Hematopoietic multipotent progenitor cell treated with erythropoietin and hydrocortisone succinate and interleukin-3 and kit ligand, for 6 days (in vitro differentiated cells): Measurements from ENCODE around the gene CRYBG2.

Experiments
- DNase-seq: peaks from one replicate; pipeline ENCODE4 v3.0.0-alpha.2; 2015

The CRYBG2 gene

GRCh38 chr1:26318338-26319064, 35.4 kb downstream of the CRYBG2 start:
- DNase-seq: peak; percentile 57

DNA sequence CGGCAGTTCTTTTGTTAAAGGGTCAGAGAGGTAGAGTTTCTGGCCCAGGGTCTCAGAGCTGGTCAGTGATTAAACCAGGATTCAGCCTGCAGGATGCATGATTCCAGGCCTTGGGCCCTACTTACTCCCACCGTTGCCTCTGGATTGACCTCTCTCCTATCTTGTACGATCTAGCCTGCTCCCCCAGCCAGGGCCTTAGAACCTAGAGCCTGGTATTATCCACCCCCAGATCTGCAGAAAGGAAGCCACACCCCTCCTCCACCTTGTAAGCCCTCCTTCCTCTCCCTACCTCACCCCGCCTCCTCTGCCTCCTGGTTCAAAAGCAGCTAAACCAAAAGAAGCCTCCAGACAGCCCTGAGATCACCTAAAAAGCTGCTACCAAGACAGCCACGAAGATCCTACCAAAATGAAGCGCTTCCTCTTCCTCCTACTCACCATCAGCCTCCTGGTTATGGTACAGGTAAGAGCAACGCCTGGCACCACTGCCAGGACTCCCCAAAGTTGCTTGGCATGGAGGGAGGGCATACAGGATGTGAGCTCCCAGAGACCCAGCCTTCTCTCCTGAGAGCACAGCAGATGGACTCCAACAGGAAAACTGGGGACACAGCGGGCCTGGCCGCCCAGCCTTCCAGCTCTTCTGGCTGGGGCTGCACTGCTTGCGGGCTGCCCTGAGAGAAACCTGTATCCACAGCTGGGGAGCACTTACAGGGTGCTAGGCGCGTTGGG, 36.2 kb downstream of the CRYBG2 start, which contains the start of gene CD52:
Gene CD52 (plus strand): TSS at position 347 of the 726 bp plus-strand sequence. CDS start 60 bp downstream, at position 407.
- DNase-seq: peak; percentile 78

DNA sequence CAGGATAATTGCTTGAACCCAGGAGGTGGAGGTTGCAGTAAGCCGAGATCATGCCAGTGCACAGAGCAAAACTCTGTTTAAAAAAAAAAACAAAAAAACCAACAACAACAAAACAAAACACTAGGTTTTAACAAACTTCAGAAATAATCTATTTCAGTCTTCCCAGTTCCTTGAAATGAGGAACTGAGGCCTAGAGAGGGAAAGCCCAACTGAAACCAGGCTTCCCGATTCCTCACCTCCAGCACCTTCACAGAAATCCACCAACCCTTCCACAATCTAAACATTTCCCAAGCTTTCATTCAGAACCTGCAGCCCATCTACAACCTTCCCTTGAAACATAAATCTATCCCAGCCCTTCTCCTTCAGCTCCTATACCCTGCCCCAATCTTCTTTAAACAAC, 36.8 kb downstream of the CRYBG2 start:
- no peak for DNase-seq

DNA sequence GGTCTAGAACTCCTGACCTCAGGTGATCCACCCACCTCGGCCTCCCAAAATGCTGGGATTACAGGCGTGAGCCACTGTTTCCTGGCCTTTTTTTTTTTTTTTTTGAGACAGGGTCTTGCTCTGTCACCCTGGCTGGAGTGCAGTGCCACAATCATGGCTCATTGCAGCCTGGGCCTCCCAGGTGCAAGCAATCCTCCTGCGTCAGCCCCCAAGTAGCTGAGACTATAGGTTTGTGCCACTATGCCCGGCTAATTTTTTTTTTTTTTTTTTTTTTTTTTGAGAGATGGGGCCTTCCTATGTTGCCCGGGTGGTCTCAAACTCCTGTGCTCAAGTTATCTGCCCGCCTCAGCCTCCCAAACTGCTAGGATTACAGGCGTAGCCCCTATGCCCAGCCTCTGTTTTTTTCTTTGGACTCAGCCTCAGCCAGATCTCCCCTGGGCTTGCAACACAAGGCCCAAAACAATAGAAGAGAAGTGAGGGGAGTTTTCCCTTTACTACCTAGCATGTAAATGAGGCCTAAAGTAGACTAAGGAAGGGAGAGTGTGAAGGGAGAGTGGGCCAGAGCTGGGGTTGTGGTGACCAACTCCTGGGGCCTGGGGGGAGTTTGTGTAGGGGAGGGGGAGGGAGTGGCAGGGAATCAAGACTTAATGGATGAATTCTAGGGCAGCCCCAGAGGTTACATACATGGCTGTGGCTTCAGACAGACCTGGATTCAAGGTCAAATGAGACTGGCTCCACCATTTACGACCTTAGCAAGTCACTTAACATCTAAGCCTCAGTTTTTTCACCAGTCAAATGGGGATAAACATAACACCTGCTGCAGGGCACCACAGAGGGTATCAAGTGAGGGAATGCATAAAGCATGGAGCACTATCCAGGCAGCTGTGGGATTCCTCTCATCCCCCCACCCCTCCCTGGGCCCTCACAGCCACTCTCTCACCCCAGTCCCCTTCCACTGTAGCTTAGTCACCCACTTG, 37.8 kb downstream of the CRYBG2 start:
- no peak for DNase-seq

- no peak for DNase-seq
Observed at GRCh38 chr1:26314501-26314900, 39.4 kb downstream of the CRYBG2 start.

- DNase-seq: peak; percentile 66
Observed at GRCh38 chr1:26307966-26308899, 45.7 kb downstream of the CRYBG2 start.

DNA sequence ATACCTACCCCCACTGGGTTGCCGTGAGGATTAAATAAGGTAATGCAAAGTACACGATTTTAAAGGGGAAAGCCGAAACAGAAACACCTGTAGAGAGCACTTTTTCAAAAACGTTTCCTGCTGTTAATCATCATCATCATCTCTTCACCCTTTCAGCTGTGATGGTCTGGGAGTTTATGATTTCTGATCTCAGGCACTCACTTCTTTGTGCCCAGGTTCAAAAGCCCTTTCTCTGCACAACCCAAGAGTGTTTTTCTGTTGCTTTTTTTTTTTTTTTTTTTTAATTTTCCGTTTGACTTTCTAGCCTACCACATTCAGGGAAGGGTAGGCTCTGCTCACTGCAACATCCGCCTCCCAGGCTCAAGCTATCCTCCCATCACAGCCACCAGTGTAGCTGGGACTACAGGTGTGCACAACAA, 46.6 kb downstream of the CRYBG2 start:
- DNase-seq: no peak

DNA sequence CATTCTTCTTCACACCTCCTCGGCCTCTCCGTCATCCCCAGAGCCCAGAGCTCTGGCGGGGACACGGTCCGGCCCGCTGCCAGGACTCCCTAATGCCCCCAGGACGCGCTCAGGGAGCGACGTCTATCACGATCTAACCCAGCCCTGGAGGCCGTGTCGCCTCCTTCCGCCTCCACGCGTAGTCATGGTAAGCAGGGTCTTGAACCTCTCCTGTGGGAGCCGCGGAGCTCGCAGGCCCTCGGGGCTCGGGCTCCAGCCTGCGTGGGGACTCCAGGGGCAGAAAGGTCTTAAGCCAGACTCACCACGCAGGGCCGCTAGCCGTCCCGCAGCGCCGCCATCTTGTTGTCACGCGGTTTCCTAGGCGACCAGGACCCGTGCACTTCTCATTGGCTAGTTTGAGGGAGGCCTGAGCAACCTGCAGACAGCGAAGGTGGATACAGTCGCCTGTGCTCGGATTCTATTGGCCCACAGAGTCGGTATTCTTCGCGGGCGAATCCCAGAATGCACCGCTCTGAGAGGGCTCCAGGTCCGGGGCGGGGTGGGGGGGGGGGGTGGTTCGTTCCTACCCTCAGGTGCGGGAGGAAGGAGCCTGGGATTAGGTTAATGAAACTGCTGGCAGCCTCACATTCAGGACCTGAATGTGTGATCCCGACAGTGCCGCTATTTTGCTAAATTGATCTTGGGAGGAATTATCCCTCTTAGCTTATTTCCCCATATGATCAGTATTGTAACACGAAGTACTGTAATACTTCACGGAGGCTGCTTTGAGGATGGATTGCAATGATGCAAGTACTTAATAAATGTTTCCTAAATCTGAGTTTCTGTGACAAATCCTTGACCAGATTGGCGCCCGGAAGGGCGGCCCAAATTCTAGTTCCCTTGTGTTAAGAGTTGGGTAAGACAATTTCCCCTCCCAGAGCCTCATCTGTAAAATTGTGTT, 47.4 kb downstream of the CRYBG2 start, which contains the start of gene UBXN11:
Gene UBXN11 (minus strand): TSS at position 347 of the 940 bp plus-strand sequence. CDS start 3,753 bp downstream, outside the sequence.
- DNase-seq: peak; percentile 99

DNA sequence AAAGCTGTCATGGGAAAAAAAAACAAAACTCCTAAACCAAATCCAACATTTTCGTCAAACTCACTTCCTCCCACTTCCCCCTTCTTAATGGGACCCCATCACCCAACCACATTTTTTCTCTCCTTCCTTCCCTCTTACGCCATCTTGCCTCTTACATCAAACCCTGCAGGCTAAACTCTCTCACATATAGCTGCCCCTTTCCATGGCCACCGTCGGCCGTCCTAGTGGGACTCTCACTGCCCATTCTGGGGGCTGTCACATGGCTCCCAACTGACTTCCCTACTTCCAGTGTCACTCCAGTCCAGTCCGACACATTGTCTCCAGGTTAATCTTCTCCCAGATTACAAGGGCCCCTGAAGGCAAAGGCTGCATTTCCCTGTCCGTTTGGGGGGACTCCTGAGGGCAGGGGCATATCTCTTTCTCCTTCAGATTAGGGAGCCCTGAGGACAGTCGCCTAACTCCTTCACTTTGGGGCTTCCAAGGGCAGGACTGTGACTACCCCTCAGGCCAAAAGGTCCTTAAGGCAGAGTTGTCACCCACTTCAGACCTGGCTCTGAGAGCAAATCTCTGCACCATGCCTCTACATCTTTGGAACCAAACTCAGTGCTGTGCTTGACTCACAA, 48.2 kb downstream of the CRYBG2 start:
- no peak for DNase-seq

DNA sequence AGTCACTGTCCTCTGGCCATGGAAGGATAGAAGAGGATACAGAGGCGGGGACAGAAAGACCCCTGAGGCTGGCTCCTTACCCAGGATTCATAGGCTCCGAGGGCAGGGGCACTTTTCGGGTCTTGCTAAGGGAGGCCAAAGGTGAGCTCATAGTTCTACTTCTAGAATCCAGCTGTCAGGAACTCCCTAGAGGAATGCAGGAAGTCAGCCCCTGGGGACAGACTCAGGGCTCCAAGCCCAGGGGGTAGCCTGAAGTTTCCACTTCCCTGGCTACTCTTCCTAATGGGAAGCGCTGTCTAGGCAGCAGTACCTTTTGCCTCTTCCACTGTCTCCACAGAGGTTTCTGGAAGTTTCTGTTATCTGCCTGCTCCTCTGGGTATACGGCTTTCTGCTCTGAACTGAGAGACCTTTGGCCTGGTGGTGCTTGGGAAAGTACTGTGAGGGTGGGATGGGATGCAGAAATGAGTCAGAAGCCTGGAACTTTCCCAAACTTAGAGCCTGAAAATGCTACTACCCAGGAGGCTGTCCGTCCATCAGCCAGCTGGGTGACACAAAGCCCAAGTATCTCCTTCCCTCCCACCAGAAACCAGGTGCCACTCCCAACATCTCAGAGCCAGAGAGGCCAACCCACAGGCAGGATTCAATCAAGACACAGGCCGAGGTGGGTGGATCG, 51.1 kb downstream of the CRYBG2 start:
- DNase-seq: no peak

DNA sequence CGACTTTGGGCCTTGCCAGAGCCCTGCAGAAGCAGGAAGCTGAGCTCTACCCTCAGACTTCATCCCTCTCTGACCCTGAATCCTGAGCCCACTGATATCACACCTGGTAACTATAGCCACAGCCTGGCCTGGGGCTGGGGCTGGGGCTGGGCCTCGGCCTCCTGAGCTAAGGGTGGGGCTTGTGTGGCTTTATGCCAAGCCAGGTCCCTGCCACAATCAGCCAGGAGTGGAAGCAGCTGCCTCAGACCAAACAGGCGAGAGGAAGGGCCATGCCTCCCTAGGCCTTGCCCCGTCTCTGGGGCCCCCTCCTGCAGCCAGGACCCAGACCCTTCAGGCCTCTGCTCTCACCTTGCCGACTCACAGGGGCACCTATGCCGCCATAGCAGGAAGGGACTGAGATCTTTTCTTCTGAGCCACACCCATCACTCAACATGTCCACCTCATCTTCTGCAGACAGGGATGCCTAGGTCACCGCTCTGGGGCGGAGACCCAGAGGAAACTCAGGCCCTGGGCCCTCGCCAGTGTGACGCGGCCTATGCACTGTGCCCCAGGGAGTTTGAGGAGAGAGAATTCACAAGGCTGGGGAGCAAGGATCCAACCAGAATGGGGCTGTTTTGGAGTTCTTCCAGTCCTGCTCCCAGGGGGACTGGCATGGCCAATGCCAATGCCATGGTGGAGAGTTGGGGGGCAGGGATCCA, 53.2 kb downstream of the CRYBG2 start:
- DNase-seq: no peak

DNA sequence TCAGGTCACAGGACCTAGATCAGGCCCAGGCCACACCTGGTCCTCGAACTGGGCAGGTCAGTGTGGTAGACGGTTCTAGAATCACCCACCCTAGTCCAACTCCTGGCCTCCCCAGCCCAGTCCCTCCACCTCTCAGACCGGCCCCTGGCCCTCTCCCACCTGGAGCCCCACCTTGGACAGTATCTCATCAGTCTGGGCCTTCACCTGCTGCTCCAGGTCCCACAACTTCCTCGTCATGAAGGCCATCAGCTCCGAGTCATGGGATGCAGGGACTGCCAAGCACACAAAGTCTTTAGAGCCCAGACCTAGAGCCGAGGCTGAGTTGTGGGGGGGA, 56.2 kb downstream of the CRYBG2 start:
- DNase-seq: no peak

GRCh38 chr1:26297057-26297790, 56.7 kb downstream of the CRYBG2 start:
- no peak for DNase-seq

DNA sequence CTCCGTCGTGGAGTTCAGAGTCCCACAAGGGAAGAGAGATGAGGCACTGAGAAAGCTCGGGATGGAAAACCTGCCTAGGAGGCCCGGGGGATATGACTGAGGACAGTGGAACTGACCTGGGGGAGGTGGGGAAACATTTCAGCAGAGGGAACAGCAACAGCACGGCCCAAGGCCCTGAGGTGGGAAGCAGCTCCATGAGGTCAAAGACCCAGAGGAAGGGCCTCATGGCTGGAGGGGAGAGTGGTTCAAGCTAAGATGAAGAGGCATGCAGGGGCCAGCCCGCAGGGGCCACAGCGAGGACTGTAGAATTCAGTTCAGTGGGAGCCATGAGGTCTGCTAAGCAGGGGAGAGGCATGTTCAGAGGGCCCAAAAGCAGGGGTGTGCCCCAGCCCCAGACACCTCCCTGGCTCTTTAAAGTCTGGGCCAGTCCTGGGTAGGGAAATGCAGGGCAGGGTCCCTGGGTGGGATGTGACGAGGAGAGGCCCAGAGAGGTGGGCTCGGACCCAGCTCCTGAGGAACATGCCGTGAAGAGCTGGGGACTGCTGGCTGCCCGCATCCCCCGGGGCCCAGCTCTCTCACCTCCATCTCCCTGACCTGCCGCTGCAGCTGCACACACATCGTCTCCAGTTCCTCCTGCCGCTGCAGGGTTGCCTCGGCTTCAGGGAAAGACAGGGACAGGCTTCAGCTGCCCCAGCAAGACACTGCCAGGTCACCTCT, 57.4 kb downstream of the CRYBG2 start:
- no peak for DNase-seq

DNA sequence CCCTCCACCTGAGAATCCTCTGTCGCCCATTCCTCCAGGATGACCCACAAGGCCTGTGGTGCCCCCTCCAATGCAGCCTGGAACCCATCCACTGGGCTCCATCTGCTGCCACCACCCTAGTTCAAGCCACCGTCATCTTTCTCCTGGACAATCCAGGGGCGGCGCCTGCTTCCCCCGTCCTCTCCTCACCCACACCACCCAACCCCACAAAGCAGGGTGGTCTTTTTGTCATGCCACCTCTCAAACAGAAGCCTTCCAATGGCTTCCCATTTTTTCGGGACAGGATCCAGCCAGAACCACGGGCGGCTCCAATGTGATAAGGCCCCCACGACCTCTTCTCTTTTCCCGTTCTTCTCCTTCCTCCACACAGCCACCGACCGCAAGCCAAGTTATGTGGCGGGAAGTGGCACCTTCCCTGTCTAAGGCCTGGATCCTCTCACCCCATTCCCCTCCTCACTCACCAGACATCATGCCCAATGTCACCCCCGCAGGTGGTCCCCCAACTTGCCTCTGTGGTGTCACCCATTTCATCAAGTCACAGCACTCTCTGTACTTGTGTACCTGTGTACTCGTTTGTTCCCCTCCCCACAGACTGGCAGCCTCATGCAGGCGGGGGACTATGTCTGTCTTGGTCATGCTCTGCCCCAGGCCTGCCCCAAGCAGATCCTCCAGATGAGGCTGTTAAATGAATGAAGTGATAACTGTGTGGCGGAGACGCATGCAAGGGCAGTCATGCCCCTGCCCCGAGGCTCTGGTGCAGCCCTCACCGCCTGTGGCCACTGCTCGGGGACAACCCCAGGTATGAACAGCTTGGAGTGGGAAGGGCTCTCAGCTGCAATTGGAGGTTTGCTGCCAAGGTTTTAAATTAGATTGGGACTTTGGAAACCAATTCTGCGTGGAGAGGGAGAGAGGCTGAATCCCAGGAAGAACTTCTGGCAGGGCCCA, 58.5 kb downstream of the CRYBG2 start:
- no peak for DNase-seq

DNA sequence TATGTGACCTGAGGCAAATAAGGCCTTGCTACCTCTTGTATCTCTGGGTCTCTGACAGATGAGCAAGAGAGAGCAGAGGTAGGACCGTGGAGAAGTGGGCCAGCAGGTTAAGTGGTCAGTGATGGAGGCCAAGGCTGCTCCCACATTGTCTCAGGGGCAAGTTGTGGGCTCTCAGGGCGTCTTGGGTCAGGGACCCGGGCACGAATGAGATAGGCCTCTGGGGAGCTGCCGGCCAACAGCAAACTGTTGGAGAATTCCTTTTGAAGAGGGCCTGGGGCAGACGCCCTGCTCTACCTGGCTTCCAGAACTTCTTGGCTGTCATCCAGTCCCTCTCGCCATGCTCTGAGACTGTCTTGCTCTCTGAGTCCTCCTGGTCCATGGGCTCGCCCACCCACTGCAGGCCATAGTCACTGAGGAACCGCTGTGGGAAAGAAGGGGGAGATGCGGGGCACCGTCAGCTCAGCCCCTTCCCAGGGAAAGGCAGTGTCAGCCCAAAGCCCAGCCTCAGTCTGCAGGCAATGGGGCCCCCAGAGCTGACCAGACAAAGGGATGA, 59.9 kb downstream of the CRYBG2 start:
- no peak for DNase-seq
